Panc1 (cell line): Measurements from ENCODE around the gene RRAS. TPM values are rescaled to one million over a fixed set of nuclear protein-coding genes. Genes with fewer than 3 reads are reported as not detected.

Source experiments
- ATAC-seq: fragments of 200-7000 bp; cut with Tn5 transposase; 2 replicates; pipeline ENCODE4 v1.9.1; 2020; ENCODE audit warnings: mild to moderate bottlenecking, moderate library complexity
- BruUV-seq: library from RNA; stranded (reverse); fragments of 400-500 nt; replicated peaks from 2 replicates; lab custom pipeline; 2021; lab: Mats Ljungman, UMichigan
- CTCF ChIA-PET: fragments of 300-600 bp; sonication (Branson Sonifier 250); formaldehyde crosslinking; loops from one replicate; lab custom pipeline; 2022; ENCODE audit warnings: antibody characterized with exemption; lab: Charles Lee
- POLR2A ChIA-PET: fragments of 300-600 bp; sonication (Branson Sonifier 250); formaldehyde crosslinking; loops from one replicate; lab custom pipeline; 2022; ENCODE audit warnings: antibody characterized with exemption; lab: Charles Lee
- DNase-seq: peaks from one replicate; pipeline ENCODE4 v3.0.0-alpha.2; 2010; ENCODE audit warnings: low read depth, low spot score
- H3K27ac ChIP-seq: 2 replicates; pipeline ENCODE4 v1.5.1; 2011; ENCODE audit warnings: mild to moderate bottlenecking, low read length, inconsistent platforms
- H3K27me3 ChIP-seq: fragments of 200-500 bp; sonication (Bioruptor generic); 2 replicates; pipeline ENCODE4 v1.6.0; 2014; ENCODE audit warnings: low read length, inconsistent platforms; ENCODE audit not compliant: control insufficient read depth, insufficient read depth
- H3K36me3 ChIP-seq: fragments of 200-500 bp; sonication (Bioruptor generic); 2 replicates; pipeline ENCODE4 v1.5.1; 2014; ENCODE audit warnings: inconsistent platforms, mild to moderate bottlenecking, low read length, moderate library complexity; ENCODE audit not compliant: control insufficient read depth, insufficient read depth
- H3K4me1 ChIP-seq: 2 replicates; pipeline ENCODE4 v1.5.1; 2011; ENCODE audit warnings: inconsistent platforms, mild to moderate bottlenecking, low read length, moderate library complexity; ENCODE audit not compliant: control insufficient read depth, insufficient read depth
- H3K4me3 ChIP-seq, 2 experiments: 2 replicates each; pipeline ENCODE4 v1.5.1; 2011 to 2012; ENCODE audit warnings: low read depth in 2 of 2, low read length in 2 of 2, mild to moderate bottlenecking in 2 of 2, inconsistent platforms in 1 of 2, moderate library complexity in 1 of 2
- H3K9me3 ChIP-seq: fragments of 200-500 bp; sonication (Bioruptor generic); 2 replicates; pipeline ENCODE4 v1.5.1; 2014; ENCODE audit warnings: low read depth, mild to moderate bottlenecking, inconsistent platforms, low read length, moderate library complexity; ENCODE audit not compliant: control insufficient read depth, insufficient read depth
- CTCF ChIP-seq: fragments of 450-650 bp; IDR thresholded peaks from 2 replicates; pipeline ENCODE4 v1.5.1; 2017; ENCODE audit warnings: mild to moderate bottlenecking
- POLR2AphosphoS5 ChIP-seq: IDR thresholded peaks from 2 replicates; pipeline ENCODE4 v1.6.1; 2012; ENCODE audit warnings: mild to moderate bottlenecking, low read depth, low read length, moderate library complexity
- REST ChIP-seq, 2 experiments: IDR thresholded peaks; 2 replicates each; pipeline ENCODE4 v1.6.1; 2011 to 2012; ENCODE audit warnings: low read depth in 2 of 2, control low read depth in 1 of 2, low read length in 1 of 2, mild to moderate bottlenecking in 1 of 2, moderate library complexity in 1 of 2; ENCODE audit not compliant: insufficient read depth in 1 of 2
- SIN3A ChIP-seq: IDR thresholded peaks from 2 replicates; pipeline ENCODE4 v1.6.1; 2012; ENCODE audit warnings: low read depth, mild to moderate bottlenecking, low read length, moderate library complexity, borderline replicate concordance; ENCODE audit not compliant: insufficient read depth
- TCF7L2 ChIP-seq: IDR thresholded peaks from 2 replicates; pipeline ENCODE4 v1.6.1; 2011; ENCODE audit warnings: mild to moderate bottlenecking, low read depth, low read length, inconsistent platforms
- in situ Hi-C: cut with HindIII; loops from 2 replicates; pipeline ENCODE4 v1.10.0; 2016; ENCODE audit warnings: low sequenced_read_pairs, low pct_unique_long_range_greater_than_20kb
- intact Hi-C: fragments of 100-400 bp; cut with micrococcal nuclease; formaldehyde crosslinking; loops from one replicate; pipeline ENCODE4 v1.10.0; 2022; ENCODE audit not compliant: unreplicated experiment
- total RNA-seq: library from RNA; stranded (reverse); gene quantifications from one replicate; pipeline ENCODE4 v1.2.1, GENCODE V29; 2021; ENCODE audit not compliant: unreplicated experiment

RRAS gene
- total RNA-seq, 1 experiment from 2014 or later = 64.4 TPM

GRCh38 chr19:49645592-49645991 lies 5.6 kb upstream of the RRAS start:
- DNase-seq = no peak
- no peak overlapping the region for H3K27ac ChIP-seq
- in situ Hi-C loops (no loop called here), intact Hi-C loops (no loop called here)
- no peaks in the 10 kb centered on the region for H3K9me3 ChIP-seq
- H3K4me1 ChIP-seq = peaks cover 13% of the 10 kb centered on the region
- no peak for ATAC-seq
- ChIA-PET CTCF (interaction anchor here (0.6 kb wide), 1 partner anchor 118 kb away, joined by 4 read pairs; the partner anchor contains the start of gene RCN3), POLR2A (no interaction called here)
- BruUV-seq = no TSS peak
- H3K27me3 ChIP-seq = no peaks in the 10 kb centered on the region
- H3K4me3 ChIP-seq = no peak overlapping the region
- H3K36me3 ChIP-seq = peaks cover 4% of the 10 kb centered on the region; the same call in 1 of the 2 replicates
- no peak for TF ChIP-seq REST (IDR thresholded peaks at IDR 0.05; ENCODE audit: insufficient read depth in 1 of 2, low read depth in 2 of 2, low read length in 1 of 2)
- TF ChIP-seq SIN3A = no peak
- no peak for TF ChIP-seq POLR2AphosphoS5
- no peak for TF ChIP-seq TCF7L2
- TF ChIP-seq CTCF = no peak

DNA sequence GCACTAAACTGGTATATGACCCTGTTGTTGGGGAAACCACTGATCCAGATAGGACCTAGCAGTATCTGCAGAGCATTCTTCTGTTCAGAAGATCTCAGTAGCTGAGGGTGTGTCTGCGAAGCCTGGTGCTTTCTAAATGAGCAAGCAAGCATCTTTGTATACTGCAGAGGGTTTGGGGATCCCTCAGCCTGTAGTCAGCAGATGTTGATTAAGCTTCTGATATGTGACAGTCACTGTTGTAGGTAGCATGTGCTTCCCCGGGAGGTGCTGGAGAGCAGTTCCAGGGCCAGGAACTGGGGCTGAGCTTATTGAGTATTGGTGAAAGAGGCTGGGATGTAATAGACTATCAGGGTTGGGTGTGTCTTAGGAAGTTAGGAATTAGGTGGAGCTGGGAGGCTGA lies 3.5 kb upstream of the RRAS start:
- in situ Hi-C loops (no loop called here), intact Hi-C loops (no loop called here)
- H3K4me3 ChIP-seq = no peak overlapping the region; a peak in 1 of 4 replicates
- H3K27me3 ChIP-seq = no peaks in the 10 kb centered on the region
- no peaks in the 10 kb centered on the region for H3K9me3 ChIP-seq
- peaks cover 4% of the 10 kb centered on the region; the same call in 1 of the 2 replicates for H3K36me3 ChIP-seq
- H3K27ac ChIP-seq = peak overlapping the region; percentile 91
- BruUV-seq = no TSS peak
- CTCF ChIA-PET = no interaction called here
- POLR2A ChIA-PET = interaction anchor here (0.8 kb wide), 1 partner anchor 12 kb away, joined by 3 read pairs; no protein-coding TSS in a partner anchor
- no peak for TF ChIP-seq SIN3A
- no peak for TF ChIP-seq CTCF
- TF ChIP-seq REST (IDR thresholded peaks at IDR 0.05; ENCODE audit: insufficient read depth in 1 of 2, low read depth in 2 of 2, low read length in 1 of 2) = no peak
- no peak for TF ChIP-seq POLR2AphosphoS5
- no peak for TF ChIP-seq TCF7L2
- no peak for ATAC-seq
- peaks cover 15% of the 10 kb centered on the region for H3K4me1 ChIP-seq
- DNase-seq = no peak
